ENCODE measurements around the gene SPATA6L. TPM values are rescaled to one million over a fixed set of nuclear protein-coding genes. Genes with fewer than 3 reads are reported as not detected.
A peak's percentile ranks its signal among the peaks of the same experiment; 100 is the strongest.

The SPATA6L gene
- total RNA-seq, 1 donor from 2014 or later, result not detected

GRCh38 chr9:4680750-4681149 is 14.5 kb upstream of the SPATA6L start:
- Histone ChIP-seq H3K9me3 (no peaks in the 10 kb centered on the region), H3K4me1 (peaks cover 0 to 16% of the 10 kb centered on the region in 2 donors), H3K27me3 (no peaks in the 10 kb centered on the region), H3K27ac (peak overlapping the region; percentile 97 to 98), H3K4me3 (peak overlapping the region; percentile 79 to 91), H3K36me3 (peaks cover 2 to 7% of the 10 kb centered on the region in 2 donors)
- intact Hi-C loops (cut with DNase I), result loop anchor here (1.0 to 5.0 kb wide), 2 partner anchors 61 to 757 kb away; partner anchors contain the start of genes AK3 and PLGRKT
- no peak for DNase-seq (ENCODE audit: low spot score in 2 of 2)
- no peak for TF ChIP-seq CTCF (IDR thresholded peaks at IDR 0.05)

- DNase-seq (ENCODE audit: low spot score in 2 of 2), result no peak
- peak overlapping the region; percentile 79 to 91 for H3K4me3 ChIP-seq
- intact Hi-C loops (cut with DNase I), result loop anchor here (1.0 to 5.0 kb wide), 2 partner anchors 61 to 757 kb away; partner anchors contain the start of genes AK3 and PLGRKT
- H3K27me3 ChIP-seq, result no peaks in the 10 kb centered on the region
- H3K36me3 ChIP-seq, result peaks cover 0 to under 1% of the 10 kb centered on the region in 2 donors
- H3K9me3 ChIP-seq, result no peaks in the 10 kb centered on the region
- TF ChIP-seq CTCF (IDR thresholded peaks at IDR 0.05), result no peak
- peak overlapping the region; percentile 97 to 98 for H3K27ac ChIP-seq
- H3K4me1 ChIP-seq, result peaks cover 0 to 16% of the 10 kb centered on the region in 2 donors
Observed at GRCh38 chr9:4680173-4680525, 13.9 kb upstream of the SPATA6L start.

- H3K9me3 ChIP-seq, result no peaks in the 10 kb centered on the region
- H3K4me3 ChIP-seq, result peak within 1 kb of the TSS; percentile 79 to 91
- H3K27ac ChIP-seq, result peak within 1 kb of the TSS; percentile 97 to 98
- peak; percentile 61 to 76 (median 76) for TF ChIP-seq CTCF (IDR thresholded peaks at IDR 0.05)
- intact Hi-C loops (cut with DNase I), result loop anchor here (1.0 to 5.0 kb wide), 6 partner anchors 17 to 1152 kb away; partner anchors contain the start of genes AK3, PLGRKT, PLPP6 and RFX3
- H3K4me1 ChIP-seq, result peaks cover 0 to 16% of the 10 kb centered on the region in 2 donors
- H3K27me3 ChIP-seq, result no peaks in the 10 kb centered on the region
- no peaks in the 10 kb centered on the region for H3K36me3 ChIP-seq
- DNase-seq (ENCODE audit: low spot score in 2 of 2), result peak; percentile 87 to 99
Observed at GRCh38 chr9:4679268-4680172, 13.2 kb upstream of the SPATA6L start, which contains the start of gene CDC37L1. TSS of gene CDC37L1 (plus strand) at chr9:4679569. CDS start at chr9:4679768, 199 bp downstream.

GRCh38 chr9:4678679-4679267 is 12.5 kb upstream of the SPATA6L start:
- H3K27ac ChIP-seq, result peak overlapping the region; percentile 97 to 98
- no peaks in the 10 kb centered on the region for H3K27me3 ChIP-seq
- TF ChIP-seq CTCF (IDR thresholded peaks at IDR 0.05), result no peak
- intact Hi-C loops (cut with DNase I), result loop anchor here (1.0 to 5.0 kb wide), 4 partner anchors 16 to 1151 kb away; partner anchors contain the start of genes PLPP6, RFX3 and RIC1
- no peaks in the 10 kb centered on the region for H3K9me3 ChIP-seq
- DNase-seq (ENCODE audit: low spot score in 2 of 2), result no peak
- peaks cover 0 to 15% of the 10 kb centered on the region in 2 donors for H3K4me1 ChIP-seq
- no peaks in the 10 kb centered on the region for H3K36me3 ChIP-seq
- peak overlapping the region; percentile 79 to 91 for H3K4me3 ChIP-seq

- Histone ChIP-seq H3K4me3 (no peak overlapping the region), H3K4me1 (peaks cover 0 to 5% of the 10 kb centered on the region in 2 donors), H3K9me3 (no peaks in the 10 kb centered on the region), H3K27ac (peak overlapping the region in 1 of 2 donors; percentile 14), H3K36me3 (no peaks in the 10 kb centered on the region), H3K27me3 (no peaks in the 10 kb centered on the region)
- intact Hi-C loops (cut with DNase I), result loop anchor here (5.0 kb wide), 3 partner anchors 380 to 1150 kb away; partner anchors contain the start of genes RFX3 and RIC1
- TF ChIP-seq CTCF (IDR thresholded peaks at IDR 0.05), result no peak
- DNase-seq (ENCODE audit: low spot score in 2 of 2), result no peak
Observed at GRCh38 chr9:4677392-4677791, 11.1 kb upstream of the SPATA6L start.
